Panc1 (cell line): Measurements from ENCODE around the gene SERTAD2. TPM values are rescaled to one million over a fixed set of nuclear protein-coding genes. Genes with fewer than 3 reads are reported as not detected.

ENCODE experiments used
- ATAC-seq: fragments of 200-7000 bp; cut with Tn5 transposase; 2 replicates; pipeline ENCODE4 v1.9.1; 2020; ENCODE audit warnings: mild to moderate bottlenecking, moderate library complexity
- BruUV-seq: library from RNA; stranded (reverse); fragments of 400-500 nt; replicated peaks from 2 replicates; lab custom pipeline; 2021; lab: Mats Ljungman, UMichigan
- CTCF ChIA-PET: fragments of 300-600 bp; sonication (Branson Sonifier 250); formaldehyde crosslinking; loops from one replicate; lab custom pipeline; 2022; ENCODE audit warnings: antibody characterized with exemption; lab: Charles Lee
- POLR2A ChIA-PET: fragments of 300-600 bp; sonication (Branson Sonifier 250); formaldehyde crosslinking; loops from one replicate; lab custom pipeline; 2022; ENCODE audit warnings: antibody characterized with exemption; lab: Charles Lee
- DNase-seq: peaks from one replicate; pipeline ENCODE4 v3.0.0-alpha.2; 2010; ENCODE audit warnings: low read depth, low spot score
- H3K27ac ChIP-seq: 2 replicates; pipeline ENCODE4 v1.5.1; 2011; ENCODE audit warnings: mild to moderate bottlenecking, low read length, inconsistent platforms
- H3K27me3 ChIP-seq: fragments of 200-500 bp; sonication (Bioruptor generic); 2 replicates; pipeline ENCODE4 v1.6.0; 2014; ENCODE audit warnings: low read length, inconsistent platforms; ENCODE audit not compliant: control insufficient read depth, insufficient read depth
- H3K36me3 ChIP-seq: fragments of 200-500 bp; sonication (Bioruptor generic); 2 replicates; pipeline ENCODE4 v1.5.1; 2014; ENCODE audit warnings: inconsistent platforms, mild to moderate bottlenecking, low read length, moderate library complexity; ENCODE audit not compliant: control insufficient read depth, insufficient read depth
- H3K4me1 ChIP-seq: 2 replicates; pipeline ENCODE4 v1.5.1; 2011; ENCODE audit warnings: inconsistent platforms, mild to moderate bottlenecking, low read length, moderate library complexity; ENCODE audit not compliant: control insufficient read depth, insufficient read depth
- H3K4me3 ChIP-seq, 2 experiments: 2 replicates each; pipeline ENCODE4 v1.5.1; 2011 to 2012; ENCODE audit warnings: low read depth in 2 of 2, low read length in 2 of 2, mild to moderate bottlenecking in 2 of 2, inconsistent platforms in 1 of 2, moderate library complexity in 1 of 2
- H3K9me3 ChIP-seq: fragments of 200-500 bp; sonication (Bioruptor generic); 2 replicates; pipeline ENCODE4 v1.5.1; 2014; ENCODE audit warnings: low read depth, mild to moderate bottlenecking, inconsistent platforms, low read length, moderate library complexity; ENCODE audit not compliant: control insufficient read depth, insufficient read depth
- CTCF ChIP-seq: fragments of 450-650 bp; IDR thresholded peaks from 2 replicates; pipeline ENCODE4 v1.5.1; 2017; ENCODE audit warnings: mild to moderate bottlenecking
- POLR2AphosphoS5 ChIP-seq: IDR thresholded peaks from 2 replicates; pipeline ENCODE4 v1.6.1; 2012; ENCODE audit warnings: mild to moderate bottlenecking, low read depth, low read length, moderate library complexity
- REST ChIP-seq, 2 experiments: IDR thresholded peaks; 2 replicates each; pipeline ENCODE4 v1.6.1; 2011 to 2012; ENCODE audit warnings: low read depth in 2 of 2, control low read depth in 1 of 2, low read length in 1 of 2, mild to moderate bottlenecking in 1 of 2, moderate library complexity in 1 of 2; ENCODE audit not compliant: insufficient read depth in 1 of 2
- SIN3A ChIP-seq: IDR thresholded peaks from 2 replicates; pipeline ENCODE4 v1.6.1; 2012; ENCODE audit warnings: low read depth, mild to moderate bottlenecking, low read length, moderate library complexity, borderline replicate concordance; ENCODE audit not compliant: insufficient read depth
- TCF7L2 ChIP-seq: IDR thresholded peaks from 2 replicates; pipeline ENCODE4 v1.6.1; 2011; ENCODE audit warnings: mild to moderate bottlenecking, low read depth, low read length, inconsistent platforms
- in situ Hi-C: cut with HindIII; loops from 2 replicates; pipeline ENCODE4 v1.10.0; 2016; ENCODE audit warnings: low sequenced_read_pairs, low pct_unique_long_range_greater_than_20kb
- intact Hi-C: fragments of 100-400 bp; cut with micrococcal nuclease; formaldehyde crosslinking; loops from one replicate; pipeline ENCODE4 v1.10.0; 2022; ENCODE audit not compliant: unreplicated experiment
- total RNA-seq: library from RNA; stranded (reverse); gene quantifications from one replicate; pipeline ENCODE4 v1.2.1, GENCODE V29; 2021; ENCODE audit not compliant: unreplicated experiment

Gene SERTAD2
- total RNA-seq, 1 experiment from 2014 or later: 24.3 TPM

- POLR2A ChIA-PET: interaction anchor here (1.2 kb wide), 1 partner anchor 13 kb away, joined by 3 read pairs; the partner anchor contains the start of gene SERTAD2
- H3K36me3 ChIP-seq: no peaks in the 10 kb centered on the region
- no peaks in the 10 kb centered on the region for H3K27me3 ChIP-seq
- DNase-seq (no peak), ATAC-seq (no peak)
- TF ChIP-seq POLR2AphosphoS5: no peak
- no peak for TF ChIP-seq TCF7L2
- TF ChIP-seq SIN3A: no peak
- no peak for TF ChIP-seq CTCF
- no peak for TF ChIP-seq REST (IDR thresholded peaks at IDR 0.05; ENCODE audit: insufficient read depth in 1 of 2, low read depth in 2 of 2, low read length in 1 of 2)
- intact Hi-C loops: no loop called here
- in situ Hi-C loops: no loop called here
- BruUV-seq: no TSS peak
- H3K9me3 ChIP-seq: no peaks in the 10 kb centered on the region
- H3K4me3 ChIP-seq: no peak overlapping the region
- H3K27ac ChIP-seq: no peak overlapping the region
- no peaks in the 10 kb centered on the region for H3K4me1 ChIP-seq
- CTCF ChIA-PET: no interaction called here
Observed at GRCh38 chr2:64666810-64667438, 13.2 kb upstream of the SERTAD2 start.

GRCh38 chr2:64665709-64666108, 12.0 kb upstream of the SERTAD2 start:
- CTCF ChIA-PET: interaction anchor here (0.6 kb wide), 1 partner anchor 10 kb away, joined by 3 read pairs; no protein-coding TSS in a partner anchor
- H3K27ac ChIP-seq: no peak overlapping the region
- intact Hi-C loops: no loop called here
- H3K36me3 ChIP-seq: no peaks in the 10 kb centered on the region
- TF ChIP-seq TCF7L2 (no peak), CTCF (no peak), POLR2AphosphoS5 (no peak), REST (IDR thresholded peaks at IDR 0.05; ENCODE audit: insufficient read depth in 1 of 2, low read depth in 2 of 2, low read length in 1 of 2) (no peak), SIN3A (no peak)
- no peaks in the 10 kb centered on the region for H3K4me1 ChIP-seq
- ATAC-seq (no peak), DNase-seq (no peak)
- no peak overlapping the region for H3K4me3 ChIP-seq
- in situ Hi-C loops: no loop called here
- no peaks in the 10 kb centered on the region for H3K9me3 ChIP-seq
- no TSS peak for BruUV-seq
- no peaks in the 10 kb centered on the region for H3K27me3 ChIP-seq
- POLR2A ChIA-PET: no interaction called here
